Fibroblast of the conjunctiva (primary cell): ENCODE results near the gene RET.
"Not testable (repeated sequence)": the region's sequence is repeated elsewhere in the genome, so short reads cannot be mapped to it uniquely, and the experiment has no call there.

ENCODE experiments used
- DNase-seq: peaks from one replicate; pipeline ENCODE4 v3.0.0-alpha.2; 2010; ENCODE audit warnings: low read depth

Gene RET

GRCh38 chr10:43078175-43078985 is 1.5 kb downstream of the RET start:
- no peak for DNase-seq

GRCh38 chr10:43078986-43079273 is 2.1 kb downstream of the RET start:
- DNase-seq = no peak

GRCh38 chr10:43079856-43080255 is 3.0 kb downstream of the RET start:
- no peak for DNase-seq

GRCh38 chr10:43082087-43082486 is 5.2 kb downstream of the RET start:
- DNase-seq = no peak

GRCh38 chr10:43082746-43083145 is 5.9 kb downstream of the RET start:
- DNase-seq = no peak

- DNase-seq = no peak
Measured at GRCh38 chr10:43083764-43084163, 6.9 kb downstream of the RET start.

- no peak for DNase-seq
Measured at GRCh38 chr10:43084812-43085211, 7.9 kb downstream of the RET start.

GRCh38 chr10:43086321-43086942 is 9.6 kb downstream of the RET start:
- no peak for DNase-seq

GRCh38 chr10:43089519-43089918 is 12.7 kb downstream of the RET start:
- DNase-seq = no peak

GRCh38 chr10:43090188-43090587 is 13.3 kb downstream of the RET start:
- DNase-seq = no peak

- no peak for DNase-seq
Measured at GRCh38 chr10:43090664-43091063, 13.8 kb downstream of the RET start.

- DNase-seq = no peak
Measured at GRCh38 chr10:43091846-43092245, 15.0 kb downstream of the RET start.

- DNase-seq = no peak
Measured at GRCh38 chr10:43093423-43094076, 16.7 kb downstream of the RET start.

GRCh38 chr10:43094085-43094484 is 17.2 kb downstream of the RET start:
- DNase-seq = no peak

GRCh38 chr10:43099339-43099738 is 22.5 kb downstream of the RET start:
- not testable (repeated sequence) for DNase-seq

GRCh38 chr10:43099928-43100327 is 23.1 kb downstream of the RET start:
- DNase-seq = no peak

- no peak for DNase-seq
Measured at GRCh38 chr10:43100366-43100765, 23.5 kb downstream of the RET start.

GRCh38 chr10:43102063-43102828 is 25.4 kb downstream of the RET start:
- no peak for DNase-seq

- DNase-seq = peak; percentile 56
Measured at GRCh38 chr10:43105102-43105955, 28.5 kb downstream of the RET start.

GRCh38 chr10:43105956-43106229 is 29.0 kb downstream of the RET start:
- DNase-seq = no peak

- no peak for DNase-seq
Measured at GRCh38 chr10:43106256-43107091, 29.6 kb downstream of the RET start.
